ENCODE measurements around the gene SIRPD.

DNA sequence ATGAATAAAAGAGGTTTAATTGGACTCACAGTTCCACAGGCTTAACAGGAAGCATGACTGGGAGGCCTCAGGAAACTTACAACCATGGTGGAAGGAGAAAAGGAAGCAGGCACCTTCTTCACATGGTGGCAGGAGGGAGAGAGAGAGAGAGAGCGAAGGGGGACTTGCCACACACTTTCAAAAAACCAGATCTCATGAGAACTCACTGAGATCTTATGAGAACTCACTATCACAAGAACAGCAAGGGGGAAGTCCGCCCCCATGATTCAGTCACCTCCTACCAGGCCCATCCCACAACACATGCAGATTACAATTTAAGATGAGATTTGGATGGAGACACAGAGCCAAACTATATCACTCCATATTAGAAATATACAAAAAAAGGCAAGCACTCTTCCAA, 6.1 kb upstream of the SIRPD start:
- TF ChIP-seq, protein P1, sequence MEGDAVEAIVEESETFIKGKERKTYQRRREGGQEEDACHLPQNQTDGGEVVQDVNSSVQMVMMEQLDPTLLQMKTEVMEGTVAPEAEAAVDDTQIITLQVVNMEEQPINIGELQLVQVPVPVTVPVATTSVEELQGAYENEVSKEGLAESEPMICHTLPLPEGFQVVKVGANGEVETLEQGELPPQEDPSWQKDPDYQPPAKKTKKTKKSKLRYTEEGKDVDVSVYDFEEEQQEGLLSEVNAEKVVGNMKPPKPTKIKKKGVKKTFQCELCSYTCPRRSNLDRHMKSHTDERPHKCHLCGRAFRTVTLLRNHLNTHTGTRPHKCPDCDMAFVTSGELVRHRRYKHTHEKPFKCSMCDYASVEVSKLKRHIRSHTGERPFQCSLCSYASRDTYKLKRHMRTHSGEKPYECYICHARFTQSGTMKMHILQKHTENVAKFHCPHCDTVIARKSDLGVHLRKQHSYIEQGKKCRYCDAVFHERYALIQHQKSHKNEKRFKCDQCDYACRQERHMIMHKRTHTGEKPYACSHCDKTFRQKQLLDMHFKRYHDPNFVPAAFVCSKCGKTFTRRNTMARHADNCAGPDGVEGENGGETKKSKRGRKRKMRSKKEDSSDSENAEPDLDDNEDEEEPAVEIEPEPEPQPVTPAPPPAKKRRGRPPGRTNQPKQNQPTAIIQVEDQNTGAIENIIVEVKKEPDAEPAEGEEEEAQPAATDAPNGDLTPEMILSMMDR (IDR thresholded peaks at IDR 0.05; ENCODE audit: low read depth, low read length) = no peak
- no peak for TF ChIP-seq MYC (IDR thresholded peaks at IDR 0.05; ENCODE audit: low read depth, low read length)

All from NB4 (cell line).